ENCODE measurements around the gene WDR70. TPM values are rescaled to one million over a fixed set of nuclear protein-coding genes. Genes with fewer than 3 reads are reported as not detected.

The WDR70 gene
- total RNA-seq, 2 donors from 2014 or later = 35.2 to 38.8 TPM

GRCh38 chr5:37710965-37711364 is 331.8 kb downstream of the WDR70 start:
- DNase-seq (no peak), ATAC-seq (no peak)
- Mint-ChIP-seq H3K27me3 (no peaks in the 10 kb centered on the region), H3K36me3 (ENCODE audit: low read depth) (peaks cover 2% of the 10 kb centered on the region), H3K27ac (no peak overlapping the region), H3K4me1 (no peaks in the 10 kb centered on the region), H3K4me3 (no peak overlapping the region)
- no peaks in the 10 kb centered on the region for H3K9me3 ChIP-seq (ENCODE audit: control insufficient read depth, low read length, poor library complexity, severe bottlenecking)

- Mint-ChIP-seq H3K4me1 (peaks cover 4% of the 10 kb centered on the region), H3K36me3 (ENCODE audit: low read depth) (peaks cover 6% of the 10 kb centered on the region), H3K27me3 (no peaks in the 10 kb centered on the region), H3K4me3 (no peak overlapping the region), H3K27ac (no peak overlapping the region)
- DNase-seq (no peak), ATAC-seq (no peak)
- H3K9me3 ChIP-seq (ENCODE audit: control insufficient read depth, low read length, poor library complexity, severe bottlenecking) = no peaks in the 10 kb centered on the region
Measured at GRCh38 chr5:37712750-37713149, 333.6 kb downstream of the WDR70 start.

GRCh38 chr5:37714756-37715155 is 335.6 kb downstream of the WDR70 start:
- Mint-ChIP-seq H3K36me3 (ENCODE audit: low read depth) (peaks cover 6% of the 10 kb centered on the region), H3K27me3 (no peaks in the 10 kb centered on the region), H3K27ac (no peak overlapping the region), H3K4me3 (no peak overlapping the region), H3K4me1 (peaks cover 7% of the 10 kb centered on the region)
- H3K9me3 ChIP-seq (ENCODE audit: control insufficient read depth, low read length, poor library complexity, severe bottlenecking) = no peaks in the 10 kb centered on the region
- ATAC-seq = no peak
- DNase-seq = no peak

GRCh38 chr5:37715361-37715760 is 336.2 kb downstream of the WDR70 start:
- Mint-ChIP-seq H3K27me3 (no peaks in the 10 kb centered on the region), H3K4me3 (no peak overlapping the region), H3K4me1 (peaks cover 11% of the 10 kb centered on the region), H3K27ac (no peak overlapping the region), H3K36me3 (ENCODE audit: low read depth) (peaks cover 6% of the 10 kb centered on the region)
- no peak for DNase-seq
- H3K9me3 ChIP-seq (ENCODE audit: control insufficient read depth, low read length, poor library complexity, severe bottlenecking) = no peaks in the 10 kb centered on the region
- no peak for ATAC-seq

GRCh38 chr5:37715992-37716391 is 336.9 kb downstream of the WDR70 start:
- Mint-ChIP-seq H3K27ac (no peak overlapping the region), H3K36me3 (ENCODE audit: low read depth) (peaks cover 6% of the 10 kb centered on the region), H3K4me3 (no peak overlapping the region), H3K27me3 (no peaks in the 10 kb centered on the region), H3K4me1 (peaks cover 15% of the 10 kb centered on the region)
- ATAC-seq = no peak
- H3K9me3 ChIP-seq (ENCODE audit: control insufficient read depth, low read length, poor library complexity, severe bottlenecking) = no peaks in the 10 kb centered on the region
- no peak for DNase-seq

- peak overlapping the region; percentile 66 for H3K27ac Mint-ChIP-seq
- H3K9me3 ChIP-seq (ENCODE audit: control insufficient read depth, low read length, poor library complexity, severe bottlenecking) = no peaks in the 10 kb centered on the region
- H3K27me3 Mint-ChIP-seq = no peaks in the 10 kb centered on the region
- H3K4me3 Mint-ChIP-seq = no peak overlapping the region
- peaks cover 17% of the 10 kb centered on the region for H3K4me1 Mint-ChIP-seq
- H3K36me3 Mint-ChIP-seq (ENCODE audit: low read depth) = peaks cover 6% of the 10 kb centered on the region
- no peak for ATAC-seq
- DNase-seq = no peak
Measured at GRCh38 chr5:37716405-37716804, 337.3 kb downstream of the WDR70 start.

GRCh38 chr5:37717276-37717612 is 338.1 kb downstream of the WDR70 start:
- Mint-ChIP-seq H3K4me3 (no peak overlapping the region), H3K36me3 (ENCODE audit: low read depth) (peaks cover 4% of the 10 kb centered on the region), H3K27me3 (no peaks in the 10 kb centered on the region), H3K4me1 (peaks cover 19% of the 10 kb centered on the region), H3K27ac (peak overlapping the region; percentile 66)
- H3K9me3 ChIP-seq (ENCODE audit: control insufficient read depth, low read length, poor library complexity, severe bottlenecking) = no peaks in the 10 kb centered on the region
- no peak for DNase-seq
- ATAC-seq = no peak

- ATAC-seq = no peak
Measured at GRCh38 chr5:37717613-37718431, 338.7 kb downstream of the WDR70 start.

GRCh38 chr5:37720550-37720952 is 341.4 kb downstream of the WDR70 start:
- H3K4me1 Mint-ChIP-seq = peaks cover 22% of the 10 kb centered on the region
- H3K9me3 ChIP-seq (ENCODE audit: control insufficient read depth, low read length, poor library complexity, severe bottlenecking) = no peaks in the 10 kb centered on the region
- H3K27ac Mint-ChIP-seq = no peak overlapping the region
- no peak overlapping the region for H3K4me3 Mint-ChIP-seq
- DNase-seq (no peak), ATAC-seq (no peak)
- H3K36me3 Mint-ChIP-seq (ENCODE audit: low read depth) = peaks cover 6% of the 10 kb centered on the region
- no peaks in the 10 kb centered on the region for H3K27me3 Mint-ChIP-seq

More at GRCh38 chr5:37717613-37718431, 338.7 kb downstream of the WDR70 start:
- Mint-ChIP-seq H3K4me3 (no peak overlapping the region), H3K36me3 (ENCODE audit: low read depth) (peaks cover 6% of the 10 kb centered on the region), H3K27me3 (no peaks in the 10 kb centered on the region), H3K27ac (no peak overlapping the region), H3K4me1 (peaks cover 22% of the 10 kb centered on the region)
- H3K9me3 ChIP-seq (ENCODE audit: control insufficient read depth, low read length, poor library complexity, severe bottlenecking) = no peaks in the 10 kb centered on the region
- no peak for DNase-seq

GRCh38 chr5:37721447-37721871 is 342.3 kb downstream of the WDR70 start:
- ATAC-seq (no peak), DNase-seq (no peak)
- Mint-ChIP-seq H3K4me3 (no peak overlapping the region), H3K36me3 (ENCODE audit: low read depth) (peaks cover 11% of the 10 kb centered on the region), H3K27ac (no peak overlapping the region), H3K4me1 (peaks cover 24% of the 10 kb centered on the region), H3K27me3 (no peaks in the 10 kb centered on the region)
- H3K9me3 ChIP-seq (ENCODE audit: control insufficient read depth, low read length, poor library complexity, severe bottlenecking) = no peaks in the 10 kb centered on the region

- H3K4me3 Mint-ChIP-seq = no peak overlapping the region
- H3K27ac Mint-ChIP-seq = no peak overlapping the region
- no peaks in the 10 kb centered on the region for H3K9me3 ChIP-seq (ENCODE audit: control insufficient read depth, low read length, poor library complexity, severe bottlenecking)
- DNase-seq (no peak), ATAC-seq (peak; percentile 71)
- peaks cover 10% of the 10 kb centered on the region for H3K36me3 Mint-ChIP-seq (ENCODE audit: low read depth)
- no peaks in the 10 kb centered on the region for H3K27me3 Mint-ChIP-seq
- H3K4me1 Mint-ChIP-seq = peaks cover 21% of the 10 kb centered on the region
Measured at GRCh38 chr5:37722236-37723161, 343.4 kb downstream of the WDR70 start.

GRCh38 chr5:37723162-37723961 is 344.2 kb downstream of the WDR70 start:
- ATAC-seq = no peak
- DNase-seq = no peak
- Mint-ChIP-seq H3K27me3 (no peaks in the 10 kb centered on the region), H3K4me3 (no peak overlapping the region), H3K27ac (no peak overlapping the region), H3K36me3 (ENCODE audit: low read depth) (peaks cover 10% of the 10 kb centered on the region), H3K4me1 (peaks cover 21% of the 10 kb centered on the region)
- no peaks in the 10 kb centered on the region for H3K9me3 ChIP-seq (ENCODE audit: control insufficient read depth, low read length, poor library complexity, severe bottlenecking)

All from T-helper 17 cell (primary cell).